ENCODE data around the gene AGAP3.

AGAP3 gene

GRCh38 chr7:151125470-151125845 is 39.2 kb downstream of the AGAP3 start:
- no peak for DNase-seq (ENCODE audit: low read depth)
- no peak for TF ChIP-seq CTCF (IDR thresholded peaks at IDR 0.05; ENCODE audit: control insufficient read depth, extremely low read depth, insufficient read depth)
- H3K4me3 ChIP-seq (ENCODE audit: low read depth, low read length): peak overlapping the region; percentile 49

- no peak for DNase-seq (ENCODE audit: low read depth)
- no peak for TF ChIP-seq CTCF (IDR thresholded peaks at IDR 0.05; ENCODE audit: control insufficient read depth, extremely low read depth, insufficient read depth)
- peak overlapping the region; percentile 49 for H3K4me3 ChIP-seq (ENCODE audit: low read depth, low read length)
These were observed 39.7 kb downstream of the AGAP3 start for GRCh38 chr7:151125846-151126481.

- DNase-seq (ENCODE audit: low read depth): peak; percentile 57
These were observed 40.3 kb downstream of the AGAP3 start for GRCh38 chr7:151126491-151127137.

GRCh38 chr7:151128144-151128543 is 41.9 kb downstream of the AGAP3 start:
- no peak overlapping the region for H3K4me3 ChIP-seq (ENCODE audit: low read depth, low read length)
- no peak for TF ChIP-seq CTCF (IDR thresholded peaks at IDR 0.05; ENCODE audit: control insufficient read depth, extremely low read depth, insufficient read depth)
- DNase-seq (ENCODE audit: low read depth): no peak

More at GRCh38 chr7:151126491-151127137, 40.3 kb downstream of the AGAP3 start:
- TF ChIP-seq CTCF (IDR thresholded peaks at IDR 0.05; ENCODE audit: control insufficient read depth, extremely low read depth, insufficient read depth): no peak
- no peak overlapping the region for H3K4me3 ChIP-seq (ENCODE audit: low read depth, low read length)

GRCh38 chr7:151128716-151129115 is 42.4 kb downstream of the AGAP3 start:
- TF ChIP-seq CTCF (IDR thresholded peaks at IDR 0.05; ENCODE audit: control insufficient read depth, extremely low read depth, insufficient read depth): no peak
- DNase-seq (ENCODE audit: low read depth): no peak
- no peak overlapping the region for H3K4me3 ChIP-seq (ENCODE audit: low read depth, low read length)

- DNase-seq (ENCODE audit: low read depth): no peak
- TF ChIP-seq CTCF (IDR thresholded peaks at IDR 0.05; ENCODE audit: control insufficient read depth, extremely low read depth, insufficient read depth): no peak
- H3K4me3 ChIP-seq (ENCODE audit: low read depth, low read length): no peak overlapping the region
These were observed 43.1 kb downstream of the AGAP3 start for GRCh38 chr7:151129117-151129959.

All from LNCaP clone FGC (cell line).